Esophagus (tissue), 2 donors: Measurements from ENCODE around the gene MYO5A. TPM values are rescaled to one million over a fixed set of nuclear protein-coding genes. Genes with fewer than 3 reads are reported as not detected.

ENCODE experiments used
- H3K27ac ChIP-seq, 2 donors: one replicate each; pipeline ENCODE4 v1.5.1; 2013; ENCODE audit warnings: low read depth in 2 of 2, mild to moderate bottlenecking in 2 of 2, inconsistent platforms in 1 of 2, low read length in 1 of 2, moderate library complexity in 1 of 2
- H3K27me3 ChIP-seq, 2 donors: one replicate each; pipeline ENCODE4 v1.6.1; 2013; ENCODE audit warnings: low read length in 2 of 2, control low read depth in 1 of 2, mild to moderate bottlenecking in 1 of 2; ENCODE audit not compliant: insufficient read depth in 2 of 2, control insufficient read depth in 1 of 2
- H3K36me3 ChIP-seq, 2 donors: one replicate each; pipeline ENCODE4 v1.6.1; 2013; ENCODE audit warnings: low read length in 1 of 2; ENCODE audit not compliant: control insufficient read depth in 2 of 2, insufficient read depth in 2 of 2
- H3K4me1 ChIP-seq, 2 donors: one replicate each; pipeline ENCODE4 v1.6.1; 2013; ENCODE audit warnings: low read length in 1 of 2; ENCODE audit not compliant: control insufficient read depth in 2 of 2, insufficient read depth in 2 of 2
- H3K4me3 ChIP-seq, 2 donors: one replicate each; pipeline ENCODE4 v1.5.1; 2013; ENCODE audit warnings: low read length in 2 of 2, mild to moderate bottlenecking in 2 of 2, low read depth in 1 of 2, moderate library complexity in 1 of 2
- H3K9me3 ChIP-seq, 2 donors: one replicate each; pipeline ENCODE4 v1.6.1; 2013; ENCODE audit warnings: mild to moderate bottlenecking in 2 of 2, low read depth in 1 of 2, low read length in 1 of 2, moderate library complexity in 1 of 2; ENCODE audit not compliant: control insufficient read depth in 2 of 2, insufficient read depth in 1 of 2
- WGBS, 2 donors: extraction: QIAGEN DNeasy Blood & Tissue Kit; methylation state at CpG; one replicate each; pipeline ENCODE4 v1.1.7; 2013; 5-methylcytosine and 5-hydroxymethylcytosine counted together
- polyA plus RNA-seq, 2 donors: library from polyadenylated mRNA; stranded (reverse); fragments of 200-250 nt; gene quantifications; one replicate each; pipeline ENCODE4 v1.2.3, GENCODE V29; 2013
- donor health status: healthy with polysubstance abuse.
- donor health status: Bipolar disorder and iron deficiency.

Gene MYO5A
- polyA plus RNA-seq, 2 donors: 1.6 to 1.9 TPM

- Histone ChIP-seq H3K27ac (no peak overlapping the region), H3K4me3 (no peak overlapping the region), H3K36me3 (peaks cover 3 to 18% of the 10 kb centered on the region in 2 donors), H3K27me3 (no peaks in the 10 kb centered on the region), H3K4me1 (peaks cover 0 to 6% of the 10 kb centered on the region in 2 donors), H3K9me3 (no peaks in the 10 kb centered on the region)
- 71 to 95% methylated on average over 4 of the region's 4 CpGs for WGBS, 2 donors
Measured at GRCh38 chr15:52259503-52259902, 269.2 kb downstream of the MYO5A start.

- Histone ChIP-seq H3K9me3 (no peaks in the 10 kb centered on the region), H3K4me3 (no peak overlapping the region), H3K27ac (no peak overlapping the region), H3K27me3 (no peaks in the 10 kb centered on the region), H3K4me1 (peaks cover 0 to 6% of the 10 kb centered on the region in 2 donors), H3K36me3 (peaks cover 3 to 20% of the 10 kb centered on the region in 2 donors)
- 91 to 93% methylated on average over 5 of the region's 5 CpGs for WGBS, 2 donors
Measured at GRCh38 chr15:52258461-52258860, 270.2 kb downstream of the MYO5A start.

DNA sequence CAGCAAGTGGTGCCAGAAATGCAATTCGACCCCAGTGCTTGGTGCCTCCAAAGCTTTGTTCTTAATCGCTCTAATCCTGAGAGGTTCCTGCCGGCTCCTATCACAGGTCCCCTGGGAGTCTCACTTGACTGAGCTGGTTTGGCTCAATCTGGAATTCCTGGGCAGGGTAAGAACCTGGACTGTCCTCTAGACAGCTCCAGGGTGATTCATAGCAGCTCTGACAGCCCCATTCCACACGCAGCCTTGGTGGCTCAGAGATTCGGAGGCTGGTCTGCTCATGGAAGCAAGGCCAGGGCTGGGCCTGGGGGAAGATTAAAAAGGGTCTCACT, 271.0 kb downstream of the MYO5A start:
- Histone ChIP-seq H3K36me3 (peaks cover 3 to 18% of the 10 kb centered on the region in 2 donors), H3K4me3 (no peak overlapping the region), H3K9me3 (no peaks in the 10 kb centered on the region), H3K4me1 (peaks cover 2 to 6% of the 10 kb centered on the region in 2 donors), H3K27ac (no peak overlapping the region), H3K27me3 (no peaks in the 10 kb centered on the region)
- WGBS, 2 donors: 72 to 73% methylated on average over 5 of the region's 5 CpGs

Other genes starting within 250 kb of the MYO5A start
- gene MYO5C, start 233.1 kb downstream of the MYO5A start, polyA plus RNA-seq: 1 to 10 TPM; 4.9 to 5.4 TPM
- 10 to 100 TPM; 16.1 to 25.8 TPM for gene ARPP19, start 40.1 kb upstream of the MYO5A start, polyA plus RNA-seq
- gene ATOSA, start 150.5 kb upstream of the MYO5A start, polyA plus RNA-seq: 100 to 1,000 TPM in 1 of 2 donors, 10 to 100 TPM in 1; 28.1 to 104 TPM